ENCODE measurements around the gene PIGQ.

The PIGQ gene

GRCh38 chr16:569445-570254 is at the start of gene PIGQ:
TSS of gene PIGQ (plus strand) at chr16:569968. CDS start at chr16:574075, 4,107 bp downstream.
- DNase-seq (ENCODE audit: low read depth in 2 of 2) = peak; percentile 48 to 60

- no peak for DNase-seq (ENCODE audit: low read depth in 2 of 2)
These were observed 48.9 kb upstream of the PIGQ start for GRCh38 chr16:520847-521246.

DNA sequence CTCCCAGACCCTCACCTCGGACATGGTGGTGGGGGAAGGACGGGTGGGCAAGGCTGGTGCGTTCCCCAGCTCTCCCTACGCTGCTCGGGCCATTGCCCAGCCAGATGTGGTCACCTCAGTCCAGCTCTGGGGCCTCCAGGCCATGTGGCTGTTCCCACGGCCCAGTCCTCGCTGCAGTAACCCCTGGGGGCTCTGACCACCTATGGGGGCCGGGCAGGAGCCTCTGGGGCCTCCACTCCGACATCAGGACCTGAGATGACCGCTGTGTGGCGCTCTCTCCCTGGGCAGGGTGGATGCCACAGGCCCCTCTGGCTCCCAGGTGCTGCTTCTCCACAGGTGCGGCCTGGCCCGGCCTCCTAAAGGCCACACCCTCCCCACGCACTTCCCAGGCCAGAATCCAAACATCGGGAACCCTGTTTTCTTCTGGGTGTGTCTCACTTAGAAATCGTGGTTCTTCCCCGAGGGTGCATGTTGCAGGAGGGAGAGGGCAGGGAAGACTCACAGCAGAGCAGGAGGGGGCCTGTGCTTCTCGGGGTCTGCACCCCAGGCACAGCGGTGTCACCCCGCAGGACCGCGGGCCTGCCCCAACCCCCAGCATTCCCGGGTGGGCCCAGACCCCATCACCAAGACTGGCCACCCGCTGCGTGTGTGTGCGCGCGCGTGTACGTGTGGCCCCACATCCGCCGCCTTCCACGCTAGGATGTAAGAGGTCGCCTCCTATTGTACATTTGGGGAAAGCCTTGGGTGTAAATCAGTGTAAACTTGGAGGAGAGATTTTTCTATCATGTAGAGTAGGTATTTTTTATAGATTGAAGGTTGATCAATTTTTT is 48.2 kb upstream of the PIGQ start:
- DNase-seq (ENCODE audit: low read depth in 2 of 2) = no peak

- DNase-seq (ENCODE audit: low read depth in 2 of 2) = no peak
These were observed 47.3 kb upstream of the PIGQ start for GRCh38 chr16:522320-523096.

- DNase-seq (ENCODE audit: low read depth in 2 of 2) = no peak
These were observed 46.5 kb upstream of the PIGQ start for GRCh38 chr16:523097-523741.

DNA sequence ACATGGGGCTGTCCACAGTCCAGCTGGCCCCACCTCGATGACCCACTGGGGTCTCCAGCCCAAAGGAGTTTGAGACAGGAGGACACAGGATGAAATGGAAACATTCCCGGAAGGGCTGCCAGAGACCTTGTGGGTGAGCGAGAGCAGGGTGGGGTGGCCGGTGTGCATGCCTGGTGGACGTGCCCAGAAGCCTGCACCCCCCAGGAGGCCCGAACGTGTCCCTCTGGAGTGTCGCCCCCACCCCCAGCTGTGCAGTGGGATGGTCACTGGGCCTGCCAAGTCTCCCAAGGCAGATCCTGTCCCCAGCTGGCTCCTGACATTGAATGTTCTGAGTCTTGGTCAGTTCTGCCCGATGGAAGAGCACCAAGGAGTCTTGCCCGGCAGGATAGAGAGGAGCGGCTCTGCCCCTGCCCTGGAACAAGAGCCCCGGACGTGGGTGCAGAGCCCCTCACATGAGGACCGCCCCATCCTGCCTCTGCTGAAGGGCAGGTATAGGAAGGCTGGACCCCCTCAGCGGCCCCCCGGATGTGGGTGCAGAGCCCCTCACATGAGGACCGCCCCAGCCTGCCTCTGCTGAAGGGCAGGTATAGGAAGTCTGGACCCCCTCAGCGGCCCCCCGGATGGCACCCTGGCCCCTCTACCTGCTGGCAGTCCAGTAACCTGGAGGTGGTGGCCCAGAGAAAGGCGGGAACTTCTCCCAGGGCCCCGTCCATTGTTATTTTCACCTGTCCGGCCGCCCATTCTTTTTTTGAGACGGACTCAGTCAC is 45.3 kb upstream of the PIGQ start:
- no peak for DNase-seq (ENCODE audit: low read depth in 2 of 2)

DNA sequence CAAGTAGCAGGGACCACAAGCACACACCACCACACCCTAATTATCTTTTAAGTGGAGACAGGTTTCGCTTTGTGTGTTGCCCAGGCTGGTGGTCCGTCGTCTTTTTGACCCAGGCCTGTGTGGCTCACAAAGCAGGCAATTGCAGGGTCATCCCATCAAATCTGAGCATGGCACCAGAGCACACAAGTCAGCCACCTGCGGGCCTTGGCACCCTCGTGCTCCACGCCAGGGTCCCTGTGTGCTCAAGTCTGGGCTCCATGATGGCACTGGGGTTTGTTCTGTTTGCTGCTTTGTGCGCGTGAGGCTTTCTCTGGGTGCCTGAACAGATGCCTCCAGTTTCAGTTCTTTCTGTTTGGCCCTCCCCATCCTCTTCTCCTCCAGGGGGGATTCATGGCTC is 44.6 kb upstream of the PIGQ start:
- no peak for DNase-seq (ENCODE audit: low read depth in 2 of 2)

DNA sequence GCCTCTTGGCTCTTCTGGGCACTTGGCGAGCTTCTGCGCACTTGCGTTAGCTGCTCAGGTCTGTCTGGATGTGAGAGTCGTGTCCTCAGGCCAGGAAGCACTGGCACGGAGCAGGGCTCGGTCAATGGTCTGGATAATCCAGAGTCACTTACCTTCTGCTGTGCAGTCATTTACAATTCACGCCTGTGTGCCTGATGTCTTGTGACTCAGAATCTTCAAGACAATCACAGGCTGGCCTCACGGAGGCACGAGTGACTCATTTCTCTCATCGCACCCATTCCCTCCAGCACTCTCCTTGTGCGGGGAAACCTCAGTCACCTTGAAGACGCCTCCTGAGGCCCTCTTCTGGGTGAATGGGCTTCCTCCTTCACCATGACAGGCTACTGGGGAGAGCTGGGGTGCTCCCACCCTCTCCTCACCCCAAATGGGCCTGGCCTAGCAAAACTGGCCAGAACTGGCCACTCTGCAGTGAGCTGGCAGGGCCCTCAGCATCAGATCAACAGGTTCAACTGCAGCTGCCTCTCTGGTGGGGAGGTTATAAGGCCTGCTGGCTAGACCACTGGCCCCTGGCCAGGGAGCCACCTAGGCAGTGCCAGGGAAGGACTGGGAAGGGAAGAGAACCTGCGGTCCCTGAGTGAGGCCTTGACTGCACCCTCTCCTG is 44.1 kb upstream of the PIGQ start:
- DNase-seq (ENCODE audit: low read depth in 2 of 2) = peak in 1 of 2 donors; percentile 62

DNA sequence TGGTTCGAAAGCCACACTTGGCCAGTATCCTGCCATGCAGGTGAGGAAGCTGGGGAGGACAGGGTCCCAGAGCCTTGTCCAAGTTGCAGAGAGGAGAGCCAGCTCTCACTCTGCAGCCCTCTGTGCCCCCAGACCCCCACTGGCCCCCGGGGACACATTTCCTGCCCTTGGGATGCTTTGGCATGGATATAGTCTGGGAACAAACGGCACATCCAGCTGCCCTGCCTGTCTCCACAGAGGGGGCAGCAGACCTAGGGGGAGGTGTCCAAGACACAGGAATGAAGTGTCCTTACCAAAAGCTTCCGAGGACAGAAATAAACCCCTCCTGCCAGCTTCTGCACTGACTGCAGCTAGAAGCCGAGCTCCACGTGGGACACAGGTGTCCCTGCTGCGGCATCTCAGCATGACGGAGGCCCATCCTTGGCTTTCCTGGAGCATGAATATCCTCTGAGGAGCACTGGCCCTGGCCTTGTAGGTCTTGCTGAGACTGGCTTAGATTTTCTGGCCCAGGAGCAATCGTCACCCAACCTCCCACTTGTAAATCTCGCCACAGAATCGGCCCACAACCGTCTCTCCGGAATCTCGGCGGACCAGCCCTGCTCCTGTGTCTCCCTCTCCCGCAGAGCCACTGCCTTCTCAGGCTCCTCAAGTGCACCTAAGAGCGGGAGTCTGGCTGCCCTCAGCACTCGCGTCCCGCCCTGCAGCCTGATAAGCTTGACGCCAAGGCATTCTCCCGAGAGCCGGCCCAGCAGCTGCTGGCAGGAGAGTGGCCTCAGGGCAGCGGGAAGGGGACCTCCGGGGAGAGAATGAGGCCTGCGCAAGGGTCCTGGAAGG is 43.4 kb upstream of the PIGQ start:
- no peak for DNase-seq (ENCODE audit: low read depth in 2 of 2)

GRCh38 chr16:527015-527903 is 42.5 kb upstream of the PIGQ start, which contains the start of gene CAPN15:
TSS of gene CAPN15 (plus strand) at chr16:527712. CDS start at chr16:546839, 19,127 bp downstream.
- peak; percentile 82 to 84 for DNase-seq (ENCODE audit: low read depth in 2 of 2)

- peak; percentile 14 to 27 for DNase-seq (ENCODE audit: low read depth in 2 of 2)
These were observed 41.4 kb upstream of the PIGQ start for GRCh38 chr16:528111-529011.

GRCh38 chr16:529012-529575 is 40.7 kb upstream of the PIGQ start:
- DNase-seq (ENCODE audit: low read depth in 2 of 2) = no peak

DNA sequence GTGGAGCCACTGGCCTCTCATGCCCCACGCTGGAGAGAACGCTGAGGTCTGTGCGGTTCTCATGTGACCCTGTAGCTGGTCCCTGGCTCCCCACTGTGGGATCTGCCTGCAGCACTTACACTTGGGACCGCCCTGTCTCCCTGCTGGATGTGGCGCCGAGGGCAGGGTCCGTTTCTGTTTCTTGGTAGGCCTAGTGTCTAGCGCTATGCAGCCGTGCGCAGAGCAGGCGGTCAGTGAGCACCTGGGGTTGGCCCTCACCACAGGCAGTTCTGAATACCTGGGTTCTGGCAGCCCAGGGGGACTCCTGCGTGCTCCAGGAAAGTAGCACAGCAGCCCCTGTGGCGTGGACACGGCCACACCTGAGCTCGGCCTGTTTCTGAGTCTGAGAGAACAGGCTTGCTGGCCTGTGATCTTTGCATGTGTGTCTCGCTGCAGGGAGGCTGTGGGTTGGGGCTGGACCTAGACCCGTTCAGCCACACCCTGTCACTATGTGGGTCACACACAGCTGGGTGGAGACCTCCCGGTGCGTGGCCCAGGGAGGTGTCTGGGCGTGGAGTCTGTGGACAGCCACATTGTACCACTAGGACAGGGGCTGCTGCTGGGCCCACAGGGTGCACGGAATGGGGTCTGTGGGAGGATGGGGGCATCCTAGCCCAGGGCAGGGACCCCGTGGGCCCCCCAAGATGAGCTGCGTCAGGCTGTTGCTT is 39.5 kb upstream of the PIGQ start:
- no peak for DNase-seq (ENCODE audit: low read depth in 2 of 2)

DNA sequence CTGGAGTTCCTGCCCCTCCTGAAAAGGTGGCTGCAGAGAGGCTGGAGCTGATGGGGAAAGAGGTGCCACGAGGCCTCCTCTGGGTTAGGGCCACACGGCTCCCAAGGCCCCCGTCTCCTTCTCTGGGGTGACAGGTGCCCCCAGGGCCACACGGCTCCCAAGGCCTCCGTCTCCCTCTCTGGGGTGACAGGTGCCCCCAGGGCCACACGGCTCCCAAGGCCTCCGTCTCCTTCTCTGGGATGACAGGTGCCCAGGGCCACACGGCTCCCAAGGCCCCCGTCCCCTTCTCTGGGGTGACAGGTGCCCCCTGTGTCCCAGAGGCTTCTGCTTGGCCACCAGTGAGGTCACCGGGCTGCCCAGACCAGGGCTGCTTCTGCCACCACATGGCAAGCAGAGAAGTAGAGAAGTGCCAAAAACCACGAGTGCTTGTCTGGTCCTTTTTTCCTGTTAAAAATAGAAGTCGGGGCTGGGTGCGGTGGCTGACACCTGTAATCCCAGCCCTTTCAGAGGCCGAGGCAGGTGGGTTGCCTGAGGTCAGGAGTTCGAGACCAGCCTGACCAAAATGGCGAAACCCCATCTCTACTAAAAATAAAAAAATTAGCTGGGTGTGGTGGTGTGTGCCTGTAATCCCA is 38.2 kb upstream of the PIGQ start:
- DNase-seq (ENCODE audit: low read depth in 2 of 2) = no peak

GRCh38 chr16:533391-534123 is 36.2 kb upstream of the PIGQ start:
- no peak for DNase-seq (ENCODE audit: low read depth in 2 of 2)

Data from stimulated activated CD8-positive, alpha-beta memory T cell treated with anti-CD3 and anti-CD28 coated beads, Interleukin-2, amount 100 ng/mL, for 48 hours (primary cell).